HepG2 (cell line): Measurements from ENCODE around the gene METAP1D. TPM values are rescaled to one million over a fixed set of nuclear protein-coding genes. Genes with fewer than 3 reads are reported as not detected.
A peak's percentile ranks its signal among the peaks of the same experiment; 100 is the strongest.

Experiments used
- ATAD3A ChIP-seq: sonication (generic); formaldehyde crosslinking; IDR thresholded peaks from 2 replicates; pipeline ENCODE4 v1.4.0; 2020; ENCODE audit warnings: missing genetic modification reagents
- GATAD2A ChIP-seq: IDR thresholded peaks from 2 replicates; pipeline ENCODE4 v1.6.1; 2016
- KLF9 ChIP-seq: IDR thresholded peaks from 2 replicates; pipeline ENCODE4 v1.6.1; 2016; ENCODE audit warnings: low read depth
- MAFF ChIP-seq: IDR thresholded peaks from 2 replicates; pipeline ENCODE4 v1.6.1; 2011; ENCODE audit warnings: low read depth, low read length, improper control_type of control experiment
- NCOA2 ChIP-seq: sonication (generic); formaldehyde crosslinking; IDR thresholded peaks from 2 replicates; pipeline ENCODE4 v1.8.0; 2022; ENCODE audit warnings: inconsistent platforms
- NFKB2 ChIP-seq: sonication (generic); formaldehyde crosslinking; IDR thresholded peaks from 2 replicates; pipeline ENCODE4 v1.4.0; 2020; ENCODE audit warnings: missing genetic modification reagents, borderline replicate concordance
- RFX1 ChIP-seq: fragments of 450-650 bp; IDR thresholded peaks from 2 replicates; pipeline ENCODE4 v1.6.1; 2017
- SNAI1 ChIP-seq: sonication (generic); formaldehyde crosslinking; IDR thresholded peaks from 2 replicates; pipeline ENCODE4 v1.5.0; 2020; ENCODE audit warnings: mild to moderate bottlenecking, missing genetic modification reagents, borderline replicate concordance
- TRIM24 ChIP-seq: sonication (generic); formaldehyde crosslinking; IDR thresholded peaks from 2 replicates; pipeline ENCODE4 v1.8.0; 2022; ENCODE audit warnings: mild to moderate bottlenecking, missing genetic modification reagents
- WIZ ChIP-seq: sonication (generic); formaldehyde crosslinking; IDR thresholded peaks from 2 replicates; pipeline ENCODE4 v1.5.1; 2020; ENCODE audit warnings: mild to moderate bottlenecking, missing genetic modification reagents
- ZNF274 ChIP-seq: sonication (generic); formaldehyde crosslinking; IDR thresholded peaks from 2 replicates; pipeline ENCODE4 v1.5.1; 2020; ENCODE audit warnings: mild to moderate bottlenecking, missing genetic modification reagents
- ZNF354B ChIP-seq: sonication (generic); formaldehyde crosslinking; IDR thresholded peaks from 2 replicates; pipeline ENCODE4 v1.8.0; 2022; ENCODE audit warnings: mild to moderate bottlenecking, missing genetic modification reagents
- polyA plus RNA-seq, 8 experiments: library from polyadenylated mRNA; depleted of rRNA in 3 of 8; stranded (reverse) in 7 of 8; unstranded in 1 of 8; fragments of >200 nt; fragmentation: Illumina TruSeq in 4 of 8; extraction: Trizol in 4 of 8; gene quantifications; 2 replicates each; pipeline versions ENCODE4 v1.2.1 to v1.2.3, GENCODE V29; 2011 to 2016; ENCODE audit warnings: low read depth in 4 of 8, missing spikeins in 1 of 8, mixed read lengths in 1 of 8; ENCODE audit not compliant: insufficient read depth in 1 of 8
- total RNA-seq, 5 experiments: library from RNA; depleted of rRNA; stranded (reverse); fragments of >200 nt; fragmentation: Illumina TruSeq; extraction: Trizol; gene quantifications; 2 replicates each; pipeline ENCODE4 v1.2.3, GENCODE V29; 2016; ENCODE audit warnings: low read depth in 1 of 5
- TF ChIP-seq, protein P1 (sequence below): sonication (generic); formaldehyde crosslinking; IDR thresholded peaks from 2 replicates; pipeline ENCODE4 v1.4.0; 2020; ENCODE audit warnings: missing genetic modification reagents
- TF ChIP-seq, protein P2 (sequence below): sonication (generic); formaldehyde crosslinking; conservative IDR thresholded peaks from 2 replicates; pipeline ENCODE4 v1.8.1; 2023; ENCODE audit warnings: missing genetic modification reagents
- TF ChIP-seq, protein P3 (sequence below): sonication (generic); formaldehyde crosslinking; IDR thresholded peaks from 2 replicates; pipeline ENCODE4 v1.5.1; 2020; ENCODE audit warnings: missing genetic modification reagents, mild to moderate bottlenecking, borderline replicate concordance

Gene METAP1D
- total and polyA plus RNA-seq, 2 of the 13 experiments (the other 11 are each of a cell fraction or from before 2014, with no cell fraction given), result 14.7 to 21.6 TPM

DNA sequence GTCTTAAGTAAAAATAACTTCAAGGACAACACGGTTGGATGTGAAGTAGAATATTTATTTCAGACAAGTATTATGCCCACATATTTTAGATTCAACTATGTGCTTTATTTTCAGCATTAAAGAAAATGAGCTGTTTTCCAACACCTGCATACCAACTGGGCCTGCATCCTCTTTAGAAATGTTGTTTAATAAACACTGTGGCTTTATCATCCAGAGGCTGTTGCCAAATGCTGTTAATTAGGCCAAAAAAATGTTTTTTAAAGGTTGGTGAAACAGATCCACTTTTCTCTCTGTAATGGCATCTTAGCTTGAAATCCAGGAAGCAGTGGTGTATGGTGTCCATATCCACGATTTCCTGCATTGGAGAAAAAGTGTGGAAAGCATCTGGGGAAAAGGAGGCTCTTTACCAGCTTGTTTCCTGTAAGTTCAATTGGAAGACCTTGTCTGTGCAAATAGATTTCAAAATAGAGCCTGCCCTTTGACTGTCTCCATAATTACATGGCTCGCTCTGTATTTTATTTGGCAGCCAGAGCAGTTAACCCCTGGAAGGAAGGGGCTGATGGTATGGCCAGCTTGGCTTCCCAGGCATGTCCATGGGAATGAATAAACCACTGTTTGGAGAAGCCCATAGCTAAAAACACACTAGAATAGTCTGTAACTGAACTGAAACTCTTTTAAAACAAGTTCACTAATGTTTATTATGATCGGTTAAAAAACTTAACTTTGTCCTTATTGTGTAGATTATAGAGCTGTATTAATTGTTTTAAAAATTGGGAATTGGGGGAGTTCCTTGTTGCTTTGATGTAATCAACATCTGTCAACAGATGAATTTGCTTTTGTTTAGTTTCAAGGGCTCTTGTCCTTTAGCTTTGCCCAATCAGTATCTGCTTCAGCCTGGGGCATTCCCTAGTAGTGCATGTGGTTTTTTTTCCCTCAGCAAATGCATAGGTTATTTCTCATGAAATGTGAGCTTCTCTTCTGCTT, 52.5 kb downstream of the METAP1D start (continued):
- TF ChIP-seq, protein P1, sequence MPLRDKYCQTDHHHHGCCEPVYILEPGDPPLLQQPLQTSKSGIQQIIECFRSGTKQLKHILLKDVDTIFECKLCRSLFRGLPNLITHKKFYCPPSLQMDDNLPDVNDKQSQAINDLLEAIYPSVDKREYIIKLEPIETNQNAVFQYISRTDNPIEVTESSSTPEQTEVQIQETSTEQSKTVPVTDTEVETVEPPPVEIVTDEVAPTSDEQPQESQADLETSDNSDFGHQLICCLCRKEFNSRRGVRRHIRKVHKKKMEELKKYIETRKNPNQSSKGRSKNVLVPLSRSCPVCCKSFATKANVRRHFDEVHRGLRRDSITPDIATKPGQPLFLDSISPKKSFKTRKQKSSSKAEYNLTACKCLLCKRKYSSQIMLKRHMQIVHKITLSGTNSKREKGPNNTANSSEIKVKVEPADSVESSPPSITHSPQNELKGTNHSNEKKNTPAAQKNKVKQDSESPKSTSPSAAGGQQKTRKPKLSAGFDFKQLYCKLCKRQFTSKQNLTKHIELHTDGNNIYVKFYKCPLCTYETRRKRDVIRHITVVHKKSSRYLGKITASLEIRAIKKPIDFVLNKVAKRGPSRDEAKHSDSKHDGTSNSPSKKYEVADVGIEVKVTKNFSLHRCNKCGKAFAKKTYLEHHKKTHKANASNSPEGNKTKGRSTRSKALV, result peak; percentile 88
- TF ChIP-seq, protein P2, sequence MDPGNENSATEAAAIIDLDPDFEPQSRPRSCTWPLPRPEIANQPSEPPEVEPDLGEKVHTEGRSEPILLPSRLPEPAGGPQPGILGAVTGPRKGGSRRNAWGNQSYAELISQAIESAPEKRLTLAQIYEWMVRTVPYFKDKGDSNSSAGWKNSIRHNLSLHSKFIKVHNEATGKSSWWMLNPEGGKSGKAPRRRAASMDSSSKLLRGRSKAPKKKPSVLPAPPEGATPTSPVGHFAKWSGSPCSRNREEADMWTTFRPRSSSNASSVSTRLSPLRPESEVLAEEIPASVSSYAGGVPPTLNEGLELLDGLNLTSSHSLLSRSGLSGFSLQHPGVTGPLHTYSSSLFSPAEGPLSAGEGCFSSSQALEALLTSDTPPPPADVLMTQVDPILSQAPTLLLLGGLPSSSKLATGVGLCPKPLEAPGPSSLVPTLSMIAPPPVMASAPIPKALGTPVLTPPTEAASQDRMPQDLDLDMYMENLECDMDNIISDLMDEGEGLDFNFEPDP (CRISPR knock-in tag), result no peak
- TF ChIP-seq, protein P3, sequence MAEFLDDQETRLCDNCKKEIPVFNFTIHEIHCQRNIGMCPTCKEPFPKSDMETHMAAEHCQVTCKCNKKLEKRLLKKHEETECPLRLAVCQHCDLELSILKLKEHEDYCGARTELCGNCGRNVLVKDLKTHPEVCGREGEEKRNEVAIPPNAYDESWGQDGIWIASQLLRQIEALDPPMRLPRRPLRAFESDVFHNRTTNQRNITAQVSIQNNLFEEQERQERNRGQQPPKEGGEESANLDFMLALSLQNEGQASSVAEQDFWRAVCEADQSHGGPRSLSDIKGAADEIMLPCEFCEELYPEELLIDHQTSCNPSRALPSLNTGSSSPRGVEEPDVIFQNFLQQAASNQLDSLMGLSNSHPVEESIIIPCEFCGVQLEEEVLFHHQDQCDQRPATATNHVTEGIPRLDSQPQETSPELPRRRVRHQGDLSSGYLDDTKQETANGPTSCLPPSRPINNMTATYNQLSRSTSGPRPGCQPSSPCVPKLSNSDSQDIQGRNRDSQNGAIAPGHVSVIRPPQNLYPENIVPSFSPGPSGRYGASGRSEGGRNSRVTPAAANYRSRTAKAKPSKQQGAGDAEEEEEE (CRISPR knock-in tag), result no peak
- no peak for TF ChIP-seq NFKB2
- TF ChIP-seq ZNF354B, result no peak; the same call in 1 of the 2 replicates
- no peak for TF ChIP-seq WIZ (CRISPR knock-in tag)
- no peak for TF ChIP-seq MAFF
- peak; percentile 97 for TF ChIP-seq NCOA2 (CRISPR knock-in tag)
- peak; percentile 99 for TF ChIP-seq GATAD2A (CRISPR knock-in tag)
- no peak for TF ChIP-seq ZNF274 (CRISPR knock-in tag)
- TF ChIP-seq KLF9, result no peak; the same call in 1 of the 2 replicates
- TF ChIP-seq RFX1, result no peak
- TF ChIP-seq ATAD3A (CRISPR knock-in tag), result no peak
- no peak for TF ChIP-seq SNAI1 (CRISPR knock-in tag)
- TF ChIP-seq TRIM24 (CRISPR knock-in tag), result no peak
